HepG2 (cell line): ENCODE results near the gene ZNF524. TPM values are rescaled to one million over a fixed set of nuclear protein-coding genes. Genes with fewer than 3 reads are reported as not detected.

Experiments used
- AFF4 ChIP-seq: sonication (generic); formaldehyde crosslinking; IDR thresholded peaks from 2 replicates; pipeline ENCODE4 v1.4.0; 2020; ENCODE audit warnings: missing genetic modification reagents
- BRD4 ChIP-seq: sonication (generic); formaldehyde crosslinking; IDR thresholded peaks from 2 replicates; pipeline ENCODE4 v1.4.0; 2020; ENCODE audit warnings: missing genetic modification reagents
- CC2D1A ChIP-seq: sonication (generic); formaldehyde crosslinking; IDR thresholded peaks from 2 replicates; pipeline ENCODE4 v1.8.1; 2023; ENCODE audit warnings: mild to moderate bottlenecking, missing genetic modification reagents
- EED ChIP-seq: sonication (generic); formaldehyde crosslinking; IDR thresholded peaks from 2 replicates; pipeline ENCODE4 v1.5.0; 2020; ENCODE audit warnings: mild to moderate bottlenecking, missing genetic modification reagents
- IKZF5 ChIP-seq: IDR thresholded peaks from 2 replicates; pipeline ENCODE4 v1.6.1; 2018; ENCODE audit warnings: missing genetic modification reagents, mild to moderate bottlenecking, missing compliant biosample characterization
- JUNB ChIP-seq: sonication (generic); formaldehyde crosslinking; IDR thresholded peaks from 2 replicates; pipeline ENCODE4 v1.8.0; 2022; ENCODE audit warnings: missing genetic modification reagents, mild to moderate bottlenecking, borderline replicate concordance
- KDM5A ChIP-seq: fragments of 200-600 bp; sonication (generic); IDR thresholded peaks from 2 replicates; pipeline ENCODE4 v1.7.0; 2018; ENCODE audit warnings: antibody characterized with exemption, mild to moderate bottlenecking, low read length, borderline replicate concordance
- NR1H2 ChIP-seq: sonication (generic); formaldehyde crosslinking; IDR thresholded peaks from 2 replicates; pipeline ENCODE4 v1.8.1; 2022; ENCODE audit warnings: low read depth, missing genetic modification reagents, borderline replicate concordance
- PATZ1 ChIP-seq: sonication (generic); formaldehyde crosslinking; IDR thresholded peaks from 2 replicates; pipeline ENCODE4 v1.4.0; 2020; ENCODE audit warnings: missing genetic modification reagents
- RBM22 ChIP-seq: fragments of 200-400 bp; formaldehyde crosslinking; optimal IDR thresholded peaks from 2 replicates; pipeline ENCODE3; 2017; ENCODE audit warnings: mild to moderate bottlenecking, low read length, moderate library complexity
- SP1 ChIP-seq, 2 experiments: fragments of 450-650 bp in 1 of 2; sonication (generic) in 1 of 2; formaldehyde crosslinking in 1 of 2; IDR thresholded peaks; 2 replicates each; pipeline versions ENCODE4 v1.4.0 to v1.6.1; 2016 to 2020; ENCODE audit warnings: missing genetic modification reagents in 1 of 2
- THAP11 ChIP-seq: IDR thresholded peaks from 2 replicates; pipeline ENCODE4 v1.6.1; 2016; ENCODE audit warnings: missing biosample characterization, missing genetic modification reagents
- ZBTB1 ChIP-seq: sonication (generic); formaldehyde crosslinking; IDR thresholded peaks from 2 replicates; pipeline ENCODE4 v1.4.0; 2020; ENCODE audit warnings: missing genetic modification reagents, borderline replicate concordance
- ZFP90 ChIP-seq: sonication (generic); formaldehyde crosslinking; IDR thresholded peaks from 2 replicates; pipeline ENCODE4 v1.8.0; 2022; ENCODE audit warnings: missing genetic modification reagents, mild to moderate bottlenecking, inconsistent platforms, borderline replicate concordance
- ZNF296 ChIP-seq: sonication (generic); formaldehyde crosslinking; conservative IDR thresholded peaks from 2 replicates; pipeline ENCODE4 v1.5.0; 2020; ENCODE audit warnings: mild to moderate bottlenecking, missing genetic modification reagents
- ZNF335 ChIP-seq: sonication (generic); formaldehyde crosslinking; IDR thresholded peaks from 2 replicates; pipeline ENCODE4 v1.4.0; 2020; ENCODE audit warnings: missing genetic modification reagents
- ZNF569 ChIP-seq: sonication (generic); formaldehyde crosslinking; IDR thresholded peaks from 2 replicates; pipeline ENCODE4 v1.5.0; 2020; ENCODE audit warnings: mild to moderate bottlenecking, missing genetic modification reagents, moderate library complexity, borderline replicate concordance
- polyA plus RNA-seq, 8 experiments: library from polyadenylated mRNA; depleted of rRNA in 3 of 8; stranded (reverse) in 7 of 8; unstranded in 1 of 8; fragments of >200 nt; fragmentation: Illumina TruSeq in 4 of 8; extraction: Trizol in 4 of 8; gene quantifications; 2 replicates each; pipeline versions ENCODE4 v1.2.1 to v1.2.3, GENCODE V29; 2011 to 2016; ENCODE audit warnings: low read depth in 4 of 8, missing spikeins in 1 of 8, mixed read lengths in 1 of 8; ENCODE audit not compliant: insufficient read depth in 1 of 8
- total RNA-seq, 5 experiments: library from RNA; depleted of rRNA; stranded (reverse); fragments of >200 nt; fragmentation: Illumina TruSeq; extraction: Trizol; gene quantifications; 2 replicates each; pipeline ENCODE4 v1.2.3, GENCODE V29; 2016; ENCODE audit warnings: low read depth in 1 of 5

ZNF524 gene
- total and polyA plus RNA-seq, 2 of the 13 experiments (the other 11 are each of a cell fraction or from before 2014, with no cell fraction given) = 3.2 to 4.6 TPM

- TF ChIP-seq AFF4 (no peak), CC2D1A (no peak), EED (no peak), ZFP90 (CRISPR knock-in tag) (no peak), ZNF569 (no peak), ZNF296 (CRISPR knock-in tag) (no peak), ZBTB1 (CRISPR knock-in tag) (no peak), IKZF5 (no peak), ZNF335 (CRISPR knock-in tag) (no peak), PATZ1 (CRISPR knock-in tag) (peak; percentile 10; the same call in 1 of the 2 replicates), THAP11 (CRISPR knock-in tag) (no peak), KDM5A (peak; percentile 27; the same call in 1 of the 2 replicates), RBM22 (peak; percentile 81), JUNB (no peak), NR1H2 (no peak), BRD4 (CRISPR knock-in tag) (no peak), SP1 (IDR thresholded peaks at IDR 0.05) (no peak), SP1 (CRISPR knock-in tag; IDR thresholded peaks at IDR 0.05) (no peak)
Observed at GRCh38 chr19:55641426-55642152, 41.5 kb downstream of the ZNF524 start (continued).
